HEK293T (cell line): ENCODE data around the gene SH3RF3.

ENCODE experiments used
- CTCF ChIA-PET: fragments of 350-600 bp; formaldehyde crosslinking; extraction: SDS; loops from one replicate; lab custom pipeline; 2021; ENCODE audit warnings: antibody characterized with exemption, inconsistent platforms; lab: Yijun Ruan, JAX
- POLR2A ChIA-PET: fragments of 350-600 bp; formaldehyde crosslinking; extraction: SDS; loops from one replicate; lab custom pipeline; 2020; ENCODE audit warnings: antibody characterized with exemption, inconsistent platforms; lab: Yijun Ruan, JAX
- DNase-seq: peaks from one replicate; pipeline ENCODE4 v3.0.0; 2012; ENCODE audit warnings: mixed read lengths; ENCODE audit errors: extremely low spot score
- ARNT ChIP-seq: fragments of 450-650 bp; IDR thresholded peaks from 2 replicates; pipeline ENCODE4 v1.6.1; 2017; ENCODE audit warnings: mild to moderate bottlenecking
- BHLHE40 ChIP-seq: fragments of 450-650 bp; IDR thresholded peaks from 2 replicates; pipeline ENCODE4 v1.6.1; 2016; ENCODE audit warnings: mild to moderate bottlenecking, moderate library complexity, borderline replicate concordance
- CTBP1 ChIP-seq: fragments of 450-650 bp; IDR thresholded peaks from 2 replicates; pipeline ENCODE4 v1.6.1; 2016; ENCODE audit warnings: borderline replicate concordance
- ELF4 ChIP-seq: fragments of 450-650 bp; IDR thresholded peaks from 2 replicates; pipeline ENCODE4 v1.6.1; 2017; ENCODE audit warnings: antibody characterized with exemption
- FOXA1 ChIP-seq: fragments of 450-650 bp; IDR thresholded peaks from 2 replicates; pipeline ENCODE4 v1.6.1; 2016; ENCODE audit warnings: mild to moderate bottlenecking
- FOXK2 ChIP-seq: fragments of 450-650 bp; IDR thresholded peaks from 2 replicates; pipeline ENCODE4 v1.6.1; 2016; ENCODE audit warnings: mild to moderate bottlenecking
- FOXM1 ChIP-seq: fragments of 450-650 bp; IDR thresholded peaks from 2 replicates; pipeline ENCODE4 v1.6.1; 2017; ENCODE audit warnings: mild to moderate bottlenecking, borderline replicate concordance
- HDGF ChIP-seq: fragments of 450-650 bp; IDR thresholded peaks from 2 replicates; pipeline ENCODE4 v1.6.1; 2017; ENCODE audit warnings: antibody characterized with exemption, borderline replicate concordance
- L3MBTL2 ChIP-seq: fragments of 450-650 bp; conservative IDR thresholded peaks from 2 replicates; pipeline ENCODE4 v1.6.1; 2016; ENCODE audit warnings: mild to moderate bottlenecking
- LEF1 ChIP-seq: fragments of 450-650 bp; IDR thresholded peaks from 2 replicates; pipeline ENCODE4 v1.6.1; 2017; ENCODE audit warnings: mild to moderate bottlenecking, borderline replicate concordance
- NFRKB ChIP-seq: fragments of 450-650 bp; IDR thresholded peaks from 2 replicates; pipeline ENCODE4 v1.6.1; 2016; ENCODE audit warnings: mild to moderate bottlenecking, moderate library complexity
- PKNOX1 ChIP-seq: fragments of 450-650 bp; IDR thresholded peaks from 2 replicates; pipeline ENCODE4 v1.6.1; 2016
- SP1 ChIP-seq: fragments of 450-650 bp; IDR thresholded peaks from 2 replicates; pipeline ENCODE4 v1.6.1; 2017
- SUZ12 ChIP-seq: fragments of 450-650 bp; IDR thresholded peaks from 2 replicates; pipeline ENCODE4 v1.6.1; 2016; ENCODE audit warnings: mild to moderate bottlenecking
- TARDBP ChIP-seq: fragments of 450-650 bp; IDR thresholded peaks from 2 replicates; pipeline ENCODE4 v1.6.1; 2016
- ZNF384 ChIP-seq: fragments of 450-650 bp; IDR thresholded peaks from 2 replicates; pipeline ENCODE4 v1.6.1; 2016

SH3RF3 gene

GRCh38 chr2:109430329-109430636 lies 301.3 kb downstream of the SH3RF3 start:
- DNase-seq, result no peak
- no peak for TF ChIP-seq LEF1
- no peak for TF ChIP-seq HDGF
- TF ChIP-seq FOXK2, result no peak
- TF ChIP-seq NFRKB, result no peak
- no peak for TF ChIP-seq FOXA1
- TF ChIP-seq SUZ12, result no peak
- ChIA-PET POLR2A (no interaction called here), CTCF (no interaction called here)

GRCh38 chr2:109432421-109432820 lies 303.4 kb downstream of the SH3RF3 start:
- ChIA-PET CTCF (no interaction called here), POLR2A (no interaction called here)
- DNase-seq, result no peak
- no peak for TF ChIP-seq FOXA1
- TF ChIP-seq CTBP1, result no peak
- no peak for TF ChIP-seq HDGF
- TF ChIP-seq SUZ12, result no peak
- TF ChIP-seq PKNOX1, result no peak
- no peak for TF ChIP-seq TARDBP
- TF ChIP-seq LEF1, result no peak
- TF ChIP-seq NFRKB, result no peak
- no peak for TF ChIP-seq SP1
- TF ChIP-seq FOXM1, result no peak
- TF ChIP-seq L3MBTL2, result no peak
- no peak for TF ChIP-seq BHLHE40
- TF ChIP-seq ARNT, result no peak
- TF ChIP-seq ZNF384, result no peak

- ChIA-PET POLR2A (no interaction called here), CTCF (no interaction called here)
- no peak for TF ChIP-seq FOXA1
- no peak for TF ChIP-seq HDGF
- no peak for TF ChIP-seq FOXK2
- no peak for TF ChIP-seq L3MBTL2
- no peak for TF ChIP-seq BHLHE40
- no peak for TF ChIP-seq ARNT
- no peak for TF ChIP-seq SUZ12
- TF ChIP-seq FOXM1, result no peak
- DNase-seq, result no peak
Measured at GRCh38 chr2:109433486-109433885, 304.5 kb downstream of the SH3RF3 start.

- CTCF ChIA-PET, result no interaction called here
Measured at GRCh38 chr2:109433926-109434325, 304.9 kb downstream of the SH3RF3 start.

GRCh38 chr2:109434351-109434750 lies 305.3 kb downstream of the SH3RF3 start:
- DNase-seq, result no peak
- CTCF ChIA-PET, result no interaction called here
- POLR2A ChIA-PET, result no interaction called here
- no peak for TF ChIP-seq LEF1
- no peak for TF ChIP-seq ARNT
- no peak for TF ChIP-seq HDGF
- TF ChIP-seq BHLHE40, result no peak
- no peak for TF ChIP-seq FOXA1
- no peak for TF ChIP-seq TARDBP
- no peak for TF ChIP-seq ZNF384
- TF ChIP-seq FOXK2, result no peak
- TF ChIP-seq FOXM1, result no peak
- TF ChIP-seq L3MBTL2, result no peak
- TF ChIP-seq SUZ12, result no peak
- no peak for TF ChIP-seq ELF4
- TF ChIP-seq NFRKB, result no peak
- TF ChIP-seq CTBP1, result no peak
- no peak for TF ChIP-seq SP1
- TF ChIP-seq PKNOX1, result no peak

More at GRCh38 chr2:109433926-109434325, 304.9 kb downstream of the SH3RF3 start:
- TF ChIP-seq ARNT (no peak), HDGF (no peak), ELF4 (no peak), FOXM1 (no peak), PKNOX1 (no peak), ZNF384 (no peak), L3MBTL2 (no peak)
- POLR2A ChIA-PET, result no interaction called here
- no peak for DNase-seq

- ChIA-PET CTCF (no interaction called here), POLR2A (no interaction called here)
- no peak for DNase-seq
- TF ChIP-seq ZNF384, result no peak
- no peak for TF ChIP-seq FOXA1
- no peak for TF ChIP-seq NFRKB
Measured at GRCh38 chr2:109435066-109435690, 306.2 kb downstream of the SH3RF3 start.
